MCF 10A (cell line): ENCODE data around the gene CRTAC1. TPM values are rescaled to one million over a fixed set of nuclear protein-coding genes. Genes with fewer than 3 reads are reported as not detected.

Source experiments
- BruUV-seq: library from RNA; stranded (reverse); fragments of 400-500 nt; replicated peaks from 2 replicates; lab custom pipeline; 2021; lab: Mats Ljungman, UMichigan
- CTCF ChIA-PET: fragments of 300-600 bp; sonication (Branson Sonifier 250); formaldehyde crosslinking; extraction: SDS; loops from one replicate; lab custom pipeline; 2021; ENCODE audit warnings: antibody characterized with exemption, inconsistent platforms; lab: Yijun Ruan, JAX
- POLR2A ChIA-PET: fragments of 300-600, 350-650 bp; sonication (Branson Sonifier 250); formaldehyde crosslinking; extraction: SDS; loops from one replicate; lab custom pipeline; 2020; ENCODE audit warnings: antibody characterized with exemption, inconsistent platforms; lab: Yijun Ruan, JAX
- DNase-seq: peaks from one replicate; pipeline ENCODE4 v3.0.0-alpha.2; 2018; ENCODE audit not compliant: unreplicated experiment
- H3K27ac Mint-ChIP-seq: one replicate; pipeline ENCODE4 v1.8.0; 2022; ENCODE audit warnings: mild to moderate bottlenecking, low read depth, mixed read lengths; ENCODE audit not compliant: unreplicated experiment
- H3K27me3 Mint-ChIP-seq: one replicate; pipeline ENCODE4 v1.8.0; 2022; ENCODE audit warnings: mixed read lengths; ENCODE audit not compliant: insufficient read depth, unreplicated experiment
- H3K36me3 Mint-ChIP-seq: one replicate; pipeline ENCODE4 v1.8.0; 2022; ENCODE audit warnings: mild to moderate bottlenecking, moderate library complexity, mixed read lengths; ENCODE audit not compliant: insufficient read depth, unreplicated experiment
- H3K4me1 Mint-ChIP-seq: one replicate; pipeline ENCODE4 v1.8.0; 2022; ENCODE audit warnings: mixed read lengths; ENCODE audit not compliant: insufficient read depth, unreplicated experiment
- H3K4me3 Mint-ChIP-seq: one replicate; pipeline ENCODE4 v1.8.0; 2022; ENCODE audit warnings: mild to moderate bottlenecking, moderate library complexity, mixed read lengths; ENCODE audit not compliant: unreplicated experiment
- H3K9me3 Mint-ChIP-seq: one replicate; pipeline ENCODE4 v1.8.0; 2022; ENCODE audit warnings: mixed read lengths; ENCODE audit not compliant: unreplicated experiment
- CTCF ChIP-seq: fragments of 200-600 bp; IDR thresholded peaks from one replicate; pipeline ENCODE4 v1.8.0; 2022; ENCODE audit warnings: antibody characterized with exemption, mild to moderate bottlenecking; ENCODE audit not compliant: unreplicated experiment
- intact Hi-C: fragments of 100-400 bp; cut with micrococcal nuclease; formaldehyde crosslinking; loops from 2 replicates; pipeline ENCODE4 v1.14.1; 2022
- total RNA-seq: library from RNA; stranded (reverse); gene quantifications from 2 replicates; pipeline ENCODE4 v1.2.3, GENCODE V29; 2022

CRTAC1 gene
- total RNA-seq, 1 experiment from 2014 or later, result not detected

- Mint-ChIP-seq H3K27ac (no peak overlapping the region), H3K27me3 (no peaks in the 10 kb centered on the region), H3K4me3 (no peak overlapping the region), H3K9me3 (no peaks in the 10 kb centered on the region), H3K36me3 (no peaks in the 10 kb centered on the region), H3K4me1 (no peaks in the 10 kb centered on the region)
- BruUV-seq, result no TSS peak
- CTCF ChIA-PET, result no interaction called here
- POLR2A ChIA-PET, result interaction anchor here (0.6 to 1.4 kb wide), 2 partner anchors 15 to 1519 kb away, joined by 3 read pairs; no protein-coding TSS in a partner anchor
- TF ChIP-seq CTCF, result no peak
- DNase-seq, result no peak
- intact Hi-C loops, result no loop called here
Observed at GRCh38 chr10:97818572-97818971, 211.8 kb downstream of the CRTAC1 start.

- Mint-ChIP-seq H3K27ac (no peak overlapping the region), H3K4me3 (no peak overlapping the region), H3K9me3 (no peaks in the 10 kb centered on the region), H3K4me1 (peaks cover 5% of the 10 kb centered on the region), H3K36me3 (no peaks in the 10 kb centered on the region), H3K27me3 (no peaks in the 10 kb centered on the region)
- no peak for TF ChIP-seq CTCF
- no peak for DNase-seq
- CTCF ChIA-PET, result interaction anchor here (1.5 kb wide), 1 partner anchor 52 kb away, joined by 3 read pairs; no protein-coding TSS in a partner anchor
- POLR2A ChIA-PET, result no interaction called here
- no TSS peak for BruUV-seq
- intact Hi-C loops, result no loop called here
Observed at GRCh38 chr10:97816609-97817008, 213.8 kb downstream of the CRTAC1 start.

Other genes with a start within 250 kb of the CRTAC1 start
- gene GOLGA7B, start 180.8 kb downstream of the CRTAC1 start, total RNA-seq, result 0.05 TPM in 1 of 2 replicates, not detected in the other
- 10.7 and 12.2 TPM in 2 replicates for gene R3HCC1L, start 104.0 kb upstream of the CRTAC1 start, total RNA-seq
- gene LOXL4, start 237.6 kb upstream of the CRTAC1 start, total RNA-seq, result not detected in 2 replicates